22Rv1 (cell line): ENCODE data around the gene ADAMTS16.

Experiments
- CTCF ChIP-seq: fragments of 450-650 bp; IDR thresholded peaks from 2 replicates; pipeline ENCODE4 v1.5.1; 2017; ENCODE audit warnings: mild to moderate bottlenecking
- ZFX ChIP-seq: fragments of 450-650 bp; IDR thresholded peaks from 2 replicates; pipeline ENCODE4 v1.6.1; 2017; ENCODE audit warnings: antibody characterized with exemption, borderline replicate concordance

- TF ChIP-seq CTCF, result no peak
- TF ChIP-seq ZFX, result no peak
Observed at GRCh38 chr5:5202321-5202720, 62.2 kb downstream of the ADAMTS16 start.
